OCI-LY1 (cell line): ENCODE results near the gene PAGE2B.

Source experiments
- EZH2 ChIP-seq: fragments of 200-600 bp; sonication (generic), shearing (Covaris generic); IDR thresholded peaks from 2 replicates; pipeline ENCODE4 v1.8.0; 2017; ENCODE audit warnings: borderline replicate concordance, mixed run types, mild to moderate bottlenecking, antibody characterized with exemption, low read length, moderate library complexity, mixed read lengths
- TF ChIP-seq, protein P1 (sequence below): fragments of 200-600 bp; sonication (generic), shearing (Covaris generic); IDR thresholded peaks from 2 replicates; pipeline ENCODE4 v1.5.1; 2017; ENCODE audit warnings: mild to moderate bottlenecking, antibody characterized with exemption, low read length, moderate library complexity, mixed read lengths

GRCh38 chrX:55033429-55033828, 41.4 kb upstream of the PAGE2B start:
- TF ChIP-seq, protein P1, sequence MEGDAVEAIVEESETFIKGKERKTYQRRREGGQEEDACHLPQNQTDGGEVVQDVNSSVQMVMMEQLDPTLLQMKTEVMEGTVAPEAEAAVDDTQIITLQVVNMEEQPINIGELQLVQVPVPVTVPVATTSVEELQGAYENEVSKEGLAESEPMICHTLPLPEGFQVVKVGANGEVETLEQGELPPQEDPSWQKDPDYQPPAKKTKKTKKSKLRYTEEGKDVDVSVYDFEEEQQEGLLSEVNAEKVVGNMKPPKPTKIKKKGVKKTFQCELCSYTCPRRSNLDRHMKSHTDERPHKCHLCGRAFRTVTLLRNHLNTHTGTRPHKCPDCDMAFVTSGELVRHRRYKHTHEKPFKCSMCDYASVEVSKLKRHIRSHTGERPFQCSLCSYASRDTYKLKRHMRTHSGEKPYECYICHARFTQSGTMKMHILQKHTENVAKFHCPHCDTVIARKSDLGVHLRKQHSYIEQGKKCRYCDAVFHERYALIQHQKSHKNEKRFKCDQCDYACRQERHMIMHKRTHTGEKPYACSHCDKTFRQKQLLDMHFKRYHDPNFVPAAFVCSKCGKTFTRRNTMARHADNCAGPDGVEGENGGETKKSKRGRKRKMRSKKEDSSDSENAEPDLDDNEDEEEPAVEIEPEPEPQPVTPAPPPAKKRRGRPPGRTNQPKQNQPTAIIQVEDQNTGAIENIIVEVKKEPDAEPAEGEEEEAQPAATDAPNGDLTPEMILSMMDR = no peak
- TF ChIP-seq EZH2 = no peak
